ENCODE data around the gene USP25.

DNA sequence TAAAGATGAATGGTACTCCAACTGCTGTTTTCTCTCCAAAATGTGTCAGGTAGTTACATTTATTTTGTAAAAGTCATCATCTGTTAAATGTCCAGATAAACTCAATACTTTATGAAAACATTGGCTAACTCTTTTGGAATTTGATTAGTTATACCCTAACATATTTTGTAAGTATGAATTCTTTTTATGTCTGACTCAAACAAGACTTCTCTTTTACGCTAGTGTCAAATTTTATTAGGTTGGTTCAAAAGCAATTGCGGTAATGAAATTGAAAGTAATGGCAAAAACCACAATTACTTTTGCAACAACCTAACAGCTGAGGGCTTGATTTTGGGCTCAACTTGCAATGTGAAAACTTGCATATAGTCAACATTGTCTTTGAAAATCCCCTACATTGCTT, 41.0 kb upstream of the USP25 start:
- no peak for TF ChIP-seq PPARA (CRISPR knock-in tag; IDR thresholded peaks at IDR 0.05; ENCODE audit: borderline replicate concordance)
- TF ChIP-seq ISL1 (CRISPR knock-in tag; IDR thresholded peaks at IDR 0.05): peak; percentile 67
- no peak for TF ChIP-seq CREB5 (CRISPR knock-in tag; IDR thresholded peaks at IDR 0.05; ENCODE audit: low read depth)
- TF ChIP-seq RARB (CRISPR knock-in tag; IDR thresholded peaks at IDR 0.05): no peak
- TF ChIP-seq CSDC2 (CRISPR knock-in tag; IDR thresholded peaks at IDR 0.05): no peak
- no peak for TF ChIP-seq ZFP30 (CRISPR knock-in tag; IDR thresholded peaks at IDR 0.05)
- TF ChIP-seq POU6F1 (CRISPR knock-in tag; IDR thresholded peaks at IDR 0.05; ENCODE audit: borderline replicate concordance, low read depth): no peak
- no peak for TF ChIP-seq ZFP3 (CRISPR knock-in tag; IDR thresholded peaks at IDR 0.05)
- no peak for TF ChIP-seq OSR1 (CRISPR knock-in tag; IDR thresholded peaks at IDR 0.05)
- TF ChIP-seq PATZ1 (CRISPR knock-in tag; IDR thresholded peaks at IDR 0.05; ENCODE audit: borderline replicate concordance): no peak
